Stomach (tissue), 4 donors: ENCODE results near the gene PLEKHS1.

Experiments used
- CTCF ChIP-seq, 7 experiments: fragments of 450-650 bp in 4 of 7; fragments of 200-600 bp in 3 of 7; sonication (generic) in 3 of 7; IDR thresholded peaks; one replicate each; pipeline ENCODE4 v1.5.1; 2016 to 2019; ENCODE audit warnings: antibody characterized with exemption in 7 of 7, control low read depth in 2 of 7, mild to moderate bottlenecking in 1 of 7
- EP300 ChIP-seq: sonication (generic); formaldehyde crosslinking; IDR thresholded peaks from one replicate; pipeline ENCODE4 v1.6.1; 2017; ENCODE audit warnings: antibody characterized with exemption
- POLR2AphosphoS5 ChIP-seq, 3 donors: sonication (generic); formaldehyde crosslinking; IDR thresholded peaks; one replicate each; pipeline ENCODE4 v1.6.1; 2016; ENCODE audit warnings: antibody characterized with exemption in 3 of 3

DNA sequence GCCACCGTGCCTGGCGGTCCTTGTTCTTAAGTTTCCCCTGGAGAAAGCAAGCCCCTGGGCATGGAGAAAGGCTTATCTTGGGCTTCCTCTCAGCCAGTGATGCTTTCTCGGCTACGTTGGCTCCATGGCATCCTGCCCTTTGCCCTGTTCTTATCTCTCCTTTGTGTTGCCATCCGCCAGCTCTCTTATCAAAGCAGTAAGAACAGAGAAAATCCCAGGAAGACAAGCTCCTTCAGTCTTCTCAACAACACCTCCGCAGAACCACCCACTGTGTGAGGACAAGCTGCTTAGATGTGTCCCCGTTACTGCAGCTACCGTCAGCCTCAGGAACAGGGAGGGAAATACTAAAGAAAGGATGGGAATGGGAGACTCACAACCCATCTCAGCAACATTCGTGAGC, 3.3 kb downstream of the PLEKHS1 start:
- TF ChIP-seq CTCF (IDR thresholded peaks at IDR 0.05) (no peak), POLR2AphosphoS5 (IDR thresholded peaks at IDR 0.05) (no peak), EP300 (no peak)
